GM20000 (cell line): ENCODE measurements around the gene CDC42EP4.

ENCODE experiments used
- DNase-seq: peaks from one replicate; pipeline ENCODE4 v3.0.0; 2012; ENCODE audit warnings: low spot score
- CTCF ChIP-seq: IDR thresholded peaks from 2 replicates; pipeline ENCODE4 v1.5.1; 2012; ENCODE audit warnings: mild to moderate bottlenecking, control low read depth; ENCODE audit errors: extremely low read depth, missing control alignments

Gene CDC42EP4

GRCh38 chr17:73290399-73291259 lies 21.2 kb downstream of the CDC42EP4 start:
- TF ChIP-seq CTCF = no peak
- DNase-seq = no peak

- DNase-seq = no peak
- TF ChIP-seq CTCF = no peak
Measured at GRCh38 chr17:73289549-73290254, 22.1 kb downstream of the CDC42EP4 start.

GRCh38 chr17:73288534-73289302 lies 23.1 kb downstream of the CDC42EP4 start:
- no peak for DNase-seq
- no peak for TF ChIP-seq CTCF

GRCh38 chr17:73286863-73287296 lies 24.9 kb downstream of the CDC42EP4 start:
- no peak for DNase-seq
- TF ChIP-seq CTCF = no peak

GRCh38 chr17:73285916-73286862 lies 25.6 kb downstream of the CDC42EP4 start:
- TF ChIP-seq CTCF = no peak
- no peak for DNase-seq

- DNase-seq = no peak
- no peak for TF ChIP-seq CTCF
Measured at GRCh38 chr17:73285603-73285908, 26.2 kb downstream of the CDC42EP4 start.
